ENCODE measurements around the gene CCDC188.

The CCDC188 gene

DNA sequence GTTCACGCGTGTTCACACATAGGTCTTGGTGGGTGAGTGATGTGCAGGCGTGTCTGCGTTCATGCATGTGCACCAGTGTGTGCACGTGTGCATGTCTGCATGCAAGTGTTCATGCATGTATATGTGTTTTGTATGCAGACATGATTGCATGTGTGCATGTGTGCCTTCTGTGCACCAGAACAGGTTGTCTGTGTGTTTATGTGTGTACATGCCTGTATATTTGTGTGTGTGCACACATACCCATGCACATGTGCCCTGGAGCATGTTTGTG is 14.3 kb downstream of the CCDC188 start:
- Histone ChIP-seq H3K27me3 (ENCODE audit: control insufficient read depth in 3 of 3, insufficient read depth in 3 of 3, low read depth in 1 of 3, low read length in 3 of 3) (no peaks in the 10 kb centered on the region), H3K18ac (ENCODE audit: low read length) (no peak overlapping the region), H3K9me3 (replicated peaks in 1 of 2; ENCODE audit: control insufficient read depth in 2 of 2, insufficient read depth in 1 of 2, low read depth in 1 of 2, low read length in 2 of 2) (peaks cover 0 to 2% of the 10 kb centered on the region in 2 donors), H3K9ac (ENCODE audit: low read depth, low read length, poor library complexity) (peak overlapping the region; percentile 14), H3K4me1 (ENCODE audit: control insufficient read depth in 2 of 2, insufficient read depth in 1 of 2, low read depth in 1 of 2, low read length in 2 of 2) (peaks cover 7 to 15% of the 10 kb centered on the region in 2 donors), H2AK5ac (ENCODE audit: low read depth, low read length) (no peak overlapping the region), H4K91ac (ENCODE audit: low read depth, low read length, poor library complexity) (peak overlapping the region; percentile 50), H3K4me3 (ENCODE audit: low read length in 2 of 2) (peak overlapping the region in 1 of 2 donors; percentile 61), H3K23ac (ENCODE audit: low read depth, low read length, poor library complexity) (peak overlapping the region; percentile 8), H3K14ac (ENCODE audit: low read length) (no peak overlapping the region), H3K4me2 (ENCODE audit: insufficient read depth, low read length, poor library complexity, severe bottlenecking) (no peak overlapping the region), H2BK120ac (ENCODE audit: low read depth, low read length) (no peak overlapping the region), H4K8ac (ENCODE audit: low read depth, low read length) (no peak overlapping the region), H3K36me3 (replicated peaks in 1 of 2; ENCODE audit: control insufficient read depth in 2 of 2, insufficient read depth in 2 of 2, low read length in 2 of 2) (peaks cover 6 to 8% of the 10 kb centered on the region in 2 donors), H2BK12ac (ENCODE audit: low read length) (no peak overlapping the region), H3K79me1 (ENCODE audit: low read depth, low read length) (peaks cover 33% of the 10 kb centered on the region), H2BK15ac (ENCODE audit: low read length) (no peak overlapping the region), H3K4ac (ENCODE audit: low read length) (no peak overlapping the region), H2AFZ (ENCODE audit: low read length) (no peak overlapping the region), H2BK5ac (ENCODE audit: low read length) (peak overlapping the region; percentile 54), H3K27ac (replicated peaks; ENCODE audit: low read length) (no peak overlapping the region)
- no peak for DNase-seq (ENCODE audit: low spot score)
- WGBS, 2 donors (ENCODE audit: extremely low coverage in 2 of 2, insufficient read length in 2 of 2, insufficient replicate concordance in 1 of 2): no CpG with 5 or more reads among the region's 5 CpGs

DNA sequence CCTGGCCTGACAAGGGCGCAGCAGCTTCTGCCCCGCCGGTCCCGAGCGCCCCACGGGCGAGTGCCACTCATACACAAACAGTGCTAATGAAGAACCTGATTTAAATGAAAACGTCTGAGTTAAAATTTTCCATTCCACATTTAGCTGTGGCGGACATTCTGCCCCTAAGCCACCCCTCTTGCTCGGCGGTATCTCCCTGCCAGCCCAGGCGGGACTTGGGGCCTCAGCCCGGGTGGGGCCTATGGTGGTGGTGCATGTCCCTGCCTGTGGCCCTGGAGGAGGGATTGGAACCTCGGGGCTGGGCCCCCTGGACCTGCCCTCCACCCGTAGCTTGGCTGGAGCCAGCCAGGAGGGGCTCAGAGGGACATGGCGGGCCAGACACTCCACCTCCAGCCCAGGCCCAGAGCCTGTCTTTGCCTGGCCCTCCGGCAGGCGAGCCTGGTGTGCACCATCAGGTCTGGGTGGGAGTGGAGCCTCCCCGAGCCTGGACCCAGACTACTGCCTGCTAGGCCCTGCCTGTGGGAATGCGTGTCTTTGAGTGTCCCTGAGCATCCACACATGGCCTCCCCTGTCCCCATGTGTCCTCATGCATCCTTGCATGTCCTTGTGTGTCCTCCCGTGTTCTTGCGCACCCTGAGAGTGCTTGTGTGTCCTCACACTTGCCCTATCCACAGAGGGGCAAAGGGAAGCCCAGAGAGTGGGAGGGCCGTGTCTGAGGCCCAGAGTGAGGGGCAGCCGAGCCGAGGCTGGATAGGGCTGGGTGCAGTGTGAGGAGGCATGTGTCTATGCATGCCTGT is 14.9 kb downstream of the CCDC188 start:
- Histone ChIP-seq H3K4me2 (ENCODE audit: insufficient read depth, low read length, poor library complexity, severe bottlenecking) (no peak overlapping the region), H3K4ac (ENCODE audit: low read length) (no peak overlapping the region), H3K4me1 (ENCODE audit: control insufficient read depth in 2 of 2, insufficient read depth in 1 of 2, low read depth in 1 of 2, low read length in 2 of 2) (peaks cover 7 to 15% of the 10 kb centered on the region in 2 donors), H3K9ac (ENCODE audit: low read depth, low read length, poor library complexity) (peak overlapping the region; percentile 14), H3K36me3 (replicated peaks in 1 of 2; ENCODE audit: control insufficient read depth in 2 of 2, insufficient read depth in 2 of 2, low read length in 2 of 2) (peaks cover 6 to 8% of the 10 kb centered on the region in 2 donors), H3K9me3 (replicated peaks in 1 of 2; ENCODE audit: control insufficient read depth in 2 of 2, insufficient read depth in 1 of 2, low read depth in 1 of 2, low read length in 2 of 2) (peaks cover 0 to 2% of the 10 kb centered on the region in 2 donors), H2BK5ac (ENCODE audit: low read length) (peak overlapping the region; percentile 54), H2BK15ac (ENCODE audit: low read length) (peak overlapping the region; percentile 51), H3K27ac (replicated peaks; ENCODE audit: low read length) (no peak overlapping the region), H3K18ac (ENCODE audit: low read length) (no peak overlapping the region), H2AK5ac (ENCODE audit: low read depth, low read length) (no peak overlapping the region), H3K23ac (ENCODE audit: low read depth, low read length, poor library complexity) (peak overlapping the region; percentile 8), H2AFZ (ENCODE audit: low read length) (no peak overlapping the region), H2BK120ac (ENCODE audit: low read depth, low read length) (no peak overlapping the region), H4K91ac (ENCODE audit: low read depth, low read length, poor library complexity) (peak overlapping the region; percentile 50), H3K4me3 (ENCODE audit: low read length in 2 of 2) (peak overlapping the region in 1 of 2 donors; percentile 61), H3K79me1 (ENCODE audit: low read depth, low read length) (peaks cover 32% of the 10 kb centered on the region), H3K14ac (ENCODE audit: low read length) (no peak overlapping the region), H2BK12ac (ENCODE audit: low read length) (no peak overlapping the region), H4K8ac (ENCODE audit: low read depth, low read length) (no peak overlapping the region), H3K27me3 (ENCODE audit: control insufficient read depth in 3 of 3, insufficient read depth in 3 of 3, low read depth in 1 of 3, low read length in 3 of 3) (no peaks in the 10 kb centered on the region)
- WGBS, 2 donors (ENCODE audit: extremely low coverage in 2 of 2, insufficient read length in 2 of 2, insufficient replicate concordance in 1 of 2): no CpG with 5 or more reads among the region's 25 CpGs
- DNase-seq (ENCODE audit: low spot score): no peak

- H3K14ac ChIP-seq (ENCODE audit: low read length): no peak overlapping the region
- H3K4ac ChIP-seq (ENCODE audit: low read length): no peak overlapping the region
- peak overlapping the region; percentile 60 for H3K23ac ChIP-seq (ENCODE audit: low read depth, low read length, poor library complexity)
- peaks cover 27% of the 10 kb centered on the region for H3K79me1 ChIP-seq (ENCODE audit: low read depth, low read length)
- H3K9ac ChIP-seq (ENCODE audit: low read depth, low read length, poor library complexity): no peak overlapping the region
- H2AK5ac ChIP-seq (ENCODE audit: low read depth, low read length): peak overlapping the region; percentile 74
- H3K4me3 ChIP-seq (ENCODE audit: low read length in 2 of 2): no peak overlapping the region
- H3K36me3 ChIP-seq (replicated peaks in 1 of 2; ENCODE audit: control insufficient read depth in 2 of 2, insufficient read depth in 2 of 2, low read length in 2 of 2): peaks cover 6 to 8% of the 10 kb centered on the region in 2 donors
- H2AFZ ChIP-seq (ENCODE audit: low read length): no peak overlapping the region
- WGBS, 2 donors (ENCODE audit: extremely low coverage in 2 of 2, insufficient read length in 2 of 2, insufficient replicate concordance in 1 of 2): no CpG with 5 or more reads among the region's 4 CpGs
- no peak overlapping the region for H2BK12ac ChIP-seq (ENCODE audit: low read length)
- no peak overlapping the region for H4K91ac ChIP-seq (ENCODE audit: low read depth, low read length, poor library complexity)
- no peak overlapping the region for H3K18ac ChIP-seq (ENCODE audit: low read length)
- no peaks in the 10 kb centered on the region for H3K27me3 ChIP-seq (ENCODE audit: control insufficient read depth in 3 of 3, insufficient read depth in 3 of 3, low read depth in 1 of 3, low read length in 3 of 3)
- no peak overlapping the region for H2BK15ac ChIP-seq (ENCODE audit: low read length)
- peaks cover 0 to 2% of the 10 kb centered on the region in 2 donors for H3K9me3 ChIP-seq (replicated peaks in 1 of 2; ENCODE audit: control insufficient read depth in 2 of 2, insufficient read depth in 1 of 2, low read depth in 1 of 2, low read length in 2 of 2)
- H3K4me1 ChIP-seq (ENCODE audit: control insufficient read depth in 2 of 2, insufficient read depth in 1 of 2, low read depth in 1 of 2, low read length in 2 of 2): peaks cover 8 to 20% of the 10 kb centered on the region in 2 donors
- DNase-seq (ENCODE audit: low spot score): no peak
- H3K4me2 ChIP-seq (ENCODE audit: insufficient read depth, low read length, poor library complexity, severe bottlenecking): no peak overlapping the region
- H2BK5ac ChIP-seq (ENCODE audit: low read length): no peak overlapping the region
- no peak overlapping the region for H4K8ac ChIP-seq (ENCODE audit: low read depth, low read length)
- H3K27ac ChIP-seq (replicated peaks; ENCODE audit: low read length): no peak overlapping the region
- H2BK120ac ChIP-seq (ENCODE audit: low read depth, low read length): no peak overlapping the region
These were observed 15.6 kb downstream of the CCDC188 start for GRCh38 chr22:20135265-20135664.

GRCh38 chr22:20133930-20134549 is 16.8 kb downstream of the CCDC188 start:
- Histone ChIP-seq H2BK120ac (ENCODE audit: low read depth, low read length) (no peak overlapping the region), H3K4ac (ENCODE audit: low read length) (no peak overlapping the region), H3K27me3 (ENCODE audit: control insufficient read depth in 3 of 3, insufficient read depth in 3 of 3, low read depth in 1 of 3, low read length in 3 of 3) (no peaks in the 10 kb centered on the region), H2AK5ac (ENCODE audit: low read depth, low read length) (peak overlapping the region; percentile 63), H3K4me2 (ENCODE audit: insufficient read depth, low read length, poor library complexity, severe bottlenecking) (no peak overlapping the region), H3K9me3 (replicated peaks in 1 of 2; ENCODE audit: control insufficient read depth in 2 of 2, insufficient read depth in 1 of 2, low read depth in 1 of 2, low read length in 2 of 2) (peaks cover 0 to 2% of the 10 kb centered on the region in 2 donors), H4K8ac (ENCODE audit: low read depth, low read length) (no peak overlapping the region), H3K4me3 (ENCODE audit: low read length in 2 of 2) (no peak overlapping the region), H3K79me1 (ENCODE audit: low read depth, low read length) (peaks cover 21% of the 10 kb centered on the region), H3K4me1 (ENCODE audit: control insufficient read depth in 2 of 2, insufficient read depth in 1 of 2, low read depth in 1 of 2, low read length in 2 of 2) (peaks cover 8 to 21% of the 10 kb centered on the region in 2 donors), H2AFZ (ENCODE audit: low read length) (no peak overlapping the region), H3K27ac (replicated peaks; ENCODE audit: low read length) (no peak overlapping the region), H3K36me3 (replicated peaks in 1 of 2; ENCODE audit: control insufficient read depth in 2 of 2, insufficient read depth in 2 of 2, low read length in 2 of 2) (peaks cover 0 to 1% of the 10 kb centered on the region in 2 donors), H2BK12ac (ENCODE audit: low read length) (no peak overlapping the region), H4K91ac (ENCODE audit: low read depth, low read length, poor library complexity) (no peak overlapping the region), H3K9ac (ENCODE audit: low read depth, low read length, poor library complexity) (peak overlapping the region; percentile 44), H3K14ac (ENCODE audit: low read length) (no peak overlapping the region), H3K18ac (ENCODE audit: low read length) (no peak overlapping the region), H2BK15ac (ENCODE audit: low read length) (no peak overlapping the region), H3K23ac (ENCODE audit: low read depth, low read length, poor library complexity) (peak overlapping the region; percentile 80), H2BK5ac (ENCODE audit: low read length) (no peak overlapping the region)
- DNase-seq (ENCODE audit: low spot score): no peak
- WGBS, 2 donors (ENCODE audit: extremely low coverage in 2 of 2, insufficient read length in 2 of 2, insufficient replicate concordance in 1 of 2): no CpG with 5 or more reads among the region's 12 CpGs

All from neuronal stem cell (in vitro differentiated cells).